ENCODE data around the gene PBX2. TPM values are rescaled to one million over a fixed set of nuclear protein-coding genes. Genes with fewer than 3 reads are reported as not detected.

The PBX2 gene
- total RNA-seq, 2 experiments from 2014 or later = 69.4 to 73.1 TPM

- ChIA-PET POLR2A (interaction anchor here (1.1 kb wide), 3 partner anchors 25 to 36 kb away, joined by 3 to 6 read pairs (median 5); partner anchors contain the start of genes ATF6B and FKBPL), CTCF (interaction anchor here (0.6 to 1.1 kb wide), 4 partner anchors 23 to 684 kb away, joined by 3 to 6 read pairs (median 4); partner anchors contain the start of gene TAP2)
- peaks cover 32% of the 10 kb centered on the region for H3K27me3 Mint-ChIP-seq
- H3K4me1 Mint-ChIP-seq = peaks cover 24% of the 10 kb centered on the region
- H3K9me3 Mint-ChIP-seq = no peaks in the 10 kb centered on the region
- peak overlapping the region; percentile 91 for H3K4me3 Mint-ChIP-seq
- H3K27ac Mint-ChIP-seq = peak overlapping the region; percentile 58
- peak; percentile 71 for DNase-seq
- peaks cover 6% of the 10 kb centered on the region for H3K36me3 Mint-ChIP-seq (ENCODE audit: low read depth)
These were observed 35.4 kb downstream of the PBX2 start for GRCh38 chr6:32154514-32155161.

- Mint-ChIP-seq H3K4me1 (peaks cover 26% of the 10 kb centered on the region), H3K27me3 (peaks cover 36% of the 10 kb centered on the region), H3K36me3 (ENCODE audit: low read depth) (peaks cover 6% of the 10 kb centered on the region), H3K9me3 (no peaks in the 10 kb centered on the region), H3K27ac (peak within 1 kb of the TSS; percentile 58), H3K4me3 (peak within 1 kb of the TSS; percentile 91)
- ChIA-PET CTCF (interaction anchor here (1.0 to 1.3 kb wide), 3 partner anchors 35 to 685 kb away, joined by 4 to 6 read pairs (median 4); partner anchors contain the start of gene TAP2), POLR2A (interaction anchor here (0.9 to 1.1 kb wide), 4 partner anchors 24 to 42 kb away, joined by 3 to 6 read pairs (median 4); partner anchors contain the start of genes ATF6B and FKBPL)
- DNase-seq = peak; percentile 72
These were observed 36.2 kb downstream of the PBX2 start, which contains the start of gene PPT2 for GRCh38 chr6:32153564-32154513. Gene PPT2, plus strand, starts transcription at chr6:32154141. Its CDS starts 454 bp downstream, at chr6:32154595.

GRCh38 chr6:32152769-32153563 lies 37.0 kb downstream of the PBX2 start:
- Mint-ChIP-seq H3K27me3 (peaks cover 45% of the 10 kb centered on the region), H3K4me1 (peaks cover 35% of the 10 kb centered on the region), H3K27ac (no peak overlapping the region), H3K9me3 (no peaks in the 10 kb centered on the region), H3K4me3 (peak overlapping the region; percentile 55), H3K36me3 (ENCODE audit: low read depth) (peaks cover 9% of the 10 kb centered on the region)
- POLR2A ChIA-PET = interaction anchor here (0.9 kb wide), 1 partner anchor 43 kb away, joined by 4 read pairs; no protein-coding TSS in a partner anchor
- no peak for DNase-seq
- CTCF ChIA-PET = interaction anchor here (0.6 to 1.3 kb wide), 2 partner anchors 14 to 42 kb away, joined by 3 to 4 read pairs; no protein-coding TSS in a partner anchor

- H3K27ac Mint-ChIP-seq = no peak within 1 kb of the TSS
- POLR2A ChIA-PET = interaction anchor here (0.9 kb wide), 1 partner anchor 44 kb away, joined by 4 read pairs; no protein-coding TSS in a partner anchor
- H3K4me1 Mint-ChIP-seq = peaks cover 43% of the 10 kb centered on the region
- H3K36me3 Mint-ChIP-seq (ENCODE audit: low read depth) = peaks cover 5% of the 10 kb centered on the region
- no peak for DNase-seq
- CTCF ChIA-PET = interaction anchor here (0.6 to 1.3 kb wide), 2 partner anchors 13 to 43 kb away, joined by 3 to 4 read pairs; no protein-coding TSS in a partner anchor
- H3K9me3 Mint-ChIP-seq = no peaks in the 10 kb centered on the region
- peaks cover 53% of the 10 kb centered on the region for H3K27me3 Mint-ChIP-seq
- H3K4me3 Mint-ChIP-seq = no peak within 1 kb of the TSS
These were observed 37.9 kb downstream of the PBX2 start, which contains the start of gene PRRT1 for GRCh38 chr6:32151863-32152768. Gene PRRT1, minus strand, starts transcription at chr6:32151939. Its CDS starts 112 bp downstream, at chr6:32151827.

GRCh38 chr6:32151181-32151862 lies 38.7 kb downstream of the PBX2 start:
- ChIA-PET POLR2A (no interaction called here), CTCF (no interaction called here)
- Mint-ChIP-seq H3K9me3 (no peaks in the 10 kb centered on the region), H3K27me3 (peaks cover 59% of the 10 kb centered on the region), H3K4me3 (no peak overlapping the region), H3K27ac (no peak overlapping the region), H3K36me3 (ENCODE audit: low read depth) (peaks cover 5% of the 10 kb centered on the region), H3K4me1 (peaks cover 47% of the 10 kb centered on the region)
- no peak for DNase-seq

GRCh38 chr6:32149932-32150870 lies 39.8 kb downstream of the PBX2 start:
- no peak overlapping the region for H3K27ac Mint-ChIP-seq
- H3K27me3 Mint-ChIP-seq = peaks cover 67% of the 10 kb centered on the region
- H3K4me1 Mint-ChIP-seq = peaks cover 45% of the 10 kb centered on the region
- H3K36me3 Mint-ChIP-seq (ENCODE audit: low read depth) = peaks cover 5% of the 10 kb centered on the region
- no peaks in the 10 kb centered on the region for H3K9me3 Mint-ChIP-seq
- peak overlapping the region; percentile 9 for H3K4me3 Mint-ChIP-seq
- CTCF ChIA-PET = interaction anchor here (1.6 kb wide), 1 partner anchor 45 kb away, joined by 4 read pairs; no protein-coding TSS in a partner anchor
- DNase-seq = no peak
- POLR2A ChIA-PET = no interaction called here

- peaks cover 35% of the 10 kb centered on the region for H3K4me1 Mint-ChIP-seq
- POLR2A ChIA-PET = interaction anchor here (1.0 kb wide), 1 partner anchor 28 kb away, joined by 4 read pairs; no protein-coding TSS in a partner anchor
- peaks cover 72% of the 10 kb centered on the region for H3K27me3 Mint-ChIP-seq
These were observed 40.8 kb downstream of the PBX2 start for GRCh38 chr6:32149092-32149755.

GRCh38 chr6:32148289-32149091 lies 41.5 kb downstream of the PBX2 start:
- Mint-ChIP-seq H3K4me1 (peaks cover 29% of the 10 kb centered on the region), H3K27ac (peak overlapping the region; percentile 25)
- POLR2A ChIA-PET = interaction anchor here (1.0 to 1.2 kb wide), 2 partner anchors 29 to 47 kb away, joined by 3 to 4 read pairs; no protein-coding TSS in a partner anchor

More at GRCh38 chr6:32149092-32149755, 40.8 kb downstream of the PBX2 start:
- Mint-ChIP-seq H3K36me3 (ENCODE audit: low read depth) (peaks cover 5% of the 10 kb centered on the region), H3K9me3 (no peaks in the 10 kb centered on the region), H3K4me3 (peak overlapping the region; percentile 70), H3K27ac (peak overlapping the region; percentile 25)
- CTCF ChIA-PET = interaction anchor here (1.0 to 1.6 kb wide), 2 partner anchors 18 to 46 kb away, joined by 3 to 4 read pairs; no protein-coding TSS in a partner anchor
- no peak for DNase-seq

More at GRCh38 chr6:32148289-32149091, 41.5 kb downstream of the PBX2 start:
- no peaks in the 10 kb centered on the region for H3K9me3 Mint-ChIP-seq
- CTCF ChIA-PET = interaction anchor here (1.0 to 1.6 kb wide), 2 partner anchors 17 to 47 kb away, joined by 3 to 4 read pairs; no protein-coding TSS in a partner anchor
- H3K36me3 Mint-ChIP-seq (ENCODE audit: low read depth) = peaks cover 5% of the 10 kb centered on the region
- peaks cover 70% of the 10 kb centered on the region for H3K27me3 Mint-ChIP-seq
- peak overlapping the region; percentile 70 for H3K4me3 Mint-ChIP-seq
- peak; percentile 68 for DNase-seq

All from activated CD4-positive, alpha-beta memory T cell treated with anti-CD3 and anti-CD28 coated beads, Interleukin-2, amount 10 ng/mL, durations not matched to agents 7 days and 5 days (primary cell).